ENCODE results near the gene TMEM239. TPM values are rescaled to one million over a fixed set of nuclear protein-coding genes. Genes with fewer than 3 reads are reported as not detected.

The TMEM239 gene
- total and polyA plus RNA-seq, 2 of the 8 experiments (the other 6 are each of a cell fraction or from before 2014, with no cell fraction given), result not detected

- TF ChIP-seq SIRT6 (IDR thresholded peaks at IDR 0.05; ENCODE audit: low read length) (no peak), CREB1 (IDR thresholded peaks at IDR 0.05) (peak; percentile 39; the same call in 1 of the 2 replicates), MAFK (IDR thresholded peaks at IDR 0.05; ENCODE audit: low read depth, low read length) (peak; percentile 23; the same call in 1 of the 2 replicates), PHF8 (conservative IDR thresholded peaks at IDR 0.05; ENCODE audit: low read depth, low read length) (peak; percentile 41), GABPA (IDR thresholded peaks at IDR 0.05; ENCODE audit: borderline replicate concordance, insufficient read depth, low read length) (no peak), CHD2 (IDR thresholded peaks at IDR 0.05; ENCODE audit: low read length) (no peak), HDAC2 (IDR thresholded peaks at IDR 0.05; ENCODE audit: borderline replicate concordance in 1 of 2, low read depth in 2 of 2, low read length in 2 of 2) (peak in 1 of 2 experiments; percentile 78; a peak in 1 of 4 replicates)
Measured at GRCh38 chr20:2799688-2800520, 16.3 kb upstream of the TMEM239 start (continued).

Measured in H1 (cell line).